GM18867 (cell line): ENCODE data around the gene EPHA10.
"Not testable (repeated sequence)": the region's sequence is repeated elsewhere in the genome, so short reads cannot be mapped to it uniquely, and the experiment has no call there.

ENCODE experiments used
- ATAC-seq: cut with Tn5 transposase; IDR thresholded peaks from one replicate; pipeline ENCODE4 v1.9.1; 2021; ENCODE audit warnings: mild to moderate bottlenecking, moderate library complexity; ENCODE audit not compliant: unreplicated experiment

The EPHA10 gene

GRCh38 chr1:37737975-37738374 lies 26.9 kb downstream of the EPHA10 start:
- not testable (repeated sequence) for ATAC-seq

- no peak for ATAC-seq
Measured at GRCh38 chr1:37734629-37735591, 30.0 kb downstream of the EPHA10 start.

GRCh38 chr1:37732111-37732780 lies 32.7 kb downstream of the EPHA10 start:
- ATAC-seq = no peak

GRCh38 chr1:37731312-37732019 lies 33.5 kb downstream of the EPHA10 start:
- no peak for ATAC-seq

- no peak for ATAC-seq
Measured at GRCh38 chr1:37730376-37730775, 34.5 kb downstream of the EPHA10 start.

GRCh38 chr1:37728416-37728815 lies 36.5 kb downstream of the EPHA10 start:
- no peak for ATAC-seq

GRCh38 chr1:37726751-37727585 lies 38.0 kb downstream of the EPHA10 start:
- no peak for ATAC-seq

GRCh38 chr1:37725851-37726613 lies 38.9 kb downstream of the EPHA10 start:
- ATAC-seq = no peak

- ATAC-seq = no peak
Measured at GRCh38 chr1:37724575-37724974, 40.3 kb downstream of the EPHA10 start.

GRCh38 chr1:37723390-37724078 lies 41.4 kb downstream of the EPHA10 start:
- no peak for ATAC-seq

GRCh38 chr1:37723072-37723389 lies 41.9 kb downstream of the EPHA10 start:
- ATAC-seq = no peak

GRCh38 chr1:37722181-37723071 lies 42.5 kb downstream of the EPHA10 start:
- no peak for ATAC-seq

GRCh38 chr1:37721565-37721964 lies 43.4 kb downstream of the EPHA10 start:
- no peak for ATAC-seq

- no peak for ATAC-seq
Measured at GRCh38 chr1:37720231-37721130, 44.4 kb downstream of the EPHA10 start.

- ATAC-seq = no peak
Measured at GRCh38 chr1:37719572-37720195, 45.2 kb downstream of the EPHA10 start.

GRCh38 chr1:37718901-37719571 lies 45.9 kb downstream of the EPHA10 start:
- ATAC-seq = no peak
